Breast epithelium (tissue), 3 donors: ENCODE data around the gene DEFB132.

Experiments
- POLR2A ChIP-seq: fragments of 450-650 bp; IDR thresholded peaks from one replicate; pipeline ENCODE4 v1.6.1; 2016; ENCODE audit warnings: antibody characterized with exemption, mild to moderate bottlenecking, moderate library complexity
- TF ChIP-seq, protein P1 (sequence below), 3 donors: fragments of 450-650 bp; IDR thresholded peaks; one replicate each; pipeline ENCODE4 v1.5.1; 2016 to 2017; ENCODE audit warnings: antibody characterized with exemption in 3 of 3, mild to moderate bottlenecking in 3 of 3, moderate library complexity in 3 of 3

DNA sequence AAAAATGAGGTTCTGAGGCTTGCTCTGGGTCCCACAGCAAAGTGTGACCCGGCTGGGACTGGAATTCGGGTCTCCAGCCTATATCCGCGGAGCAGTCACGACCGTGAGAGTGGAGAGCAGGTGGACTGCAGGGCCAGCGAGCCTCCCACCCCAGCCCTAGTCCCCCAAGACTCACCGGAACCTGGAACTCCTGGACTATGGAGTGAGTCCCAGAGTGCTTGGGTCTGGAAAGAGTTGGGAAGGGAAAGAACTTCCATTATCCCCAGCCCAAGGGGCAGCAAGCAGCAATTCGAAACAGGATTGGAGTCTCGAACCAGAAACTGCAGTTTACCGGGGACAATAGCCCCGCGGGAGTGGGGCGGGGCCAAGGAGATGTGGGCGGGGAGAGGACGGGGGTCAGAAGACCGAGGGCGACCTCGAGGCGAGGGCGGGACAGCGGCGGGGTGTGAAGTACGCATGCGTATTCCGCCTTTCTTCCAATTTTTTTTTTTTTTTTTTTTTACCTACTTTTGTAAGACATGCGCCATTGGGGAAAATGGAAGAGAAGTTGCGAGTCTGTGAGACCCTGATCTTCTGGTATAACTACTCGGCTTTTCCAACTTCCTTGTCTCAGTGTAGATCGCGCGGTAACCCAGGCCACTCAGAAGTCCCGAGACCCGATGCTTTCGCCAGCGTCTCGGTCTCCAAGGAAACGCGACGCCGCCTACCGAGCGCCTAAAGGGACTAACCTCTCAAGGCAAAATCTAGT is 32.7 kb downstream of the DEFB132 start, which contains the start of gene C20orf96:
- TF ChIP-seq, protein P1, sequence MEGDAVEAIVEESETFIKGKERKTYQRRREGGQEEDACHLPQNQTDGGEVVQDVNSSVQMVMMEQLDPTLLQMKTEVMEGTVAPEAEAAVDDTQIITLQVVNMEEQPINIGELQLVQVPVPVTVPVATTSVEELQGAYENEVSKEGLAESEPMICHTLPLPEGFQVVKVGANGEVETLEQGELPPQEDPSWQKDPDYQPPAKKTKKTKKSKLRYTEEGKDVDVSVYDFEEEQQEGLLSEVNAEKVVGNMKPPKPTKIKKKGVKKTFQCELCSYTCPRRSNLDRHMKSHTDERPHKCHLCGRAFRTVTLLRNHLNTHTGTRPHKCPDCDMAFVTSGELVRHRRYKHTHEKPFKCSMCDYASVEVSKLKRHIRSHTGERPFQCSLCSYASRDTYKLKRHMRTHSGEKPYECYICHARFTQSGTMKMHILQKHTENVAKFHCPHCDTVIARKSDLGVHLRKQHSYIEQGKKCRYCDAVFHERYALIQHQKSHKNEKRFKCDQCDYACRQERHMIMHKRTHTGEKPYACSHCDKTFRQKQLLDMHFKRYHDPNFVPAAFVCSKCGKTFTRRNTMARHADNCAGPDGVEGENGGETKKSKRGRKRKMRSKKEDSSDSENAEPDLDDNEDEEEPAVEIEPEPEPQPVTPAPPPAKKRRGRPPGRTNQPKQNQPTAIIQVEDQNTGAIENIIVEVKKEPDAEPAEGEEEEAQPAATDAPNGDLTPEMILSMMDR (IDR thresholded peaks at IDR 0.05), result peak in 2 of 3 donors; percentile 41 to 51
- TF ChIP-seq POLR2A, result no peak
